SU-DHL-6 (cell line): Measurements from ENCODE around the gene CAMSAP3.

Source experiments
- H2AFZ ChIP-seq: fragments of 200-600 bp; sonication (generic); 2 replicates; pipeline ENCODE4 v1.6.1; 2014; ENCODE audit warnings: low read depth, mild to moderate bottlenecking, moderate library complexity, mixed read lengths, antibody characterized with exemption, low read length; ENCODE audit not compliant: severe bottlenecking
- H3F3A ChIP-seq: fragments of 200-600 bp; shearing (Covaris generic); 2 replicates; pipeline ENCODE4 v1.6.0; 2016; ENCODE audit warnings: antibody characterized with exemption, mild to moderate bottlenecking; ENCODE audit not compliant: insufficient read depth
- H3K27ac ChIP-seq: fragments of 200-600 bp; sonication (generic); 2 replicates; pipeline ENCODE4 v1.5.1; 2016; ENCODE audit warnings: low read depth, mild to moderate bottlenecking, low read length, moderate library complexity, mixed read lengths
- H3K27me3 ChIP-seq: fragments of 200-600 bp; sonication (generic), shearing (Covaris generic); 2 replicates; pipeline ENCODE4 v1.6.0; 2014; ENCODE audit warnings: mild to moderate bottlenecking, low read length
- H3K36me3 ChIP-seq: fragments of 200-600 bp; sonication (generic); 2 replicates; pipeline ENCODE4 v1.6.1; 2014; ENCODE audit warnings: mild to moderate bottlenecking, low read length, mixed read lengths
- H3K4me2 ChIP-seq: fragments of 300-600, 200-600 bp; shearing (Covaris generic), sonication (generic); 2 replicates; pipeline ENCODE4 v1.6.0; 2014; ENCODE audit warnings: low read length, low read depth, mild to moderate bottlenecking; ENCODE audit not compliant: poor library complexity, severe bottlenecking
- H3K4me3 ChIP-seq: fragments of 200-600 bp; sonication (generic); 2 replicates; pipeline ENCODE4 v1.5.1; 2014; ENCODE audit warnings: antibody characterized with exemption, low read length, mild to moderate bottlenecking, mixed read lengths; ENCODE audit not compliant: insufficient read depth, poor library complexity, severe bottlenecking
- H3K79me2 ChIP-seq: fragments of 200-600 bp; sonication (generic); 2 replicates; pipeline ENCODE4 v1.6.1; 2014; ENCODE audit warnings: mild to moderate bottlenecking, low read length, moderate library complexity; ENCODE audit not compliant: insufficient read depth
- H3K9ac ChIP-seq: fragments of 200-600 bp; sonication (generic); 2 replicates; pipeline ENCODE4 v1.7.0; 2014; ENCODE audit warnings: mild to moderate bottlenecking, low read length
- H3K9me2 ChIP-seq: fragments of 200-600 bp; sonication (generic); replicated peaks from 2 replicates; pipeline ENCODE4 v1.6.1; 2014; ENCODE audit warnings: low read length; ENCODE audit not compliant: insufficient read depth
- H3K9me3 ChIP-seq: fragments of 200-600 bp; sonication (generic); 2 replicates; pipeline ENCODE4 v1.6.1; 2014; ENCODE audit warnings: low read length, mixed read lengths; ENCODE audit not compliant: insufficient read depth
- H4K20me1 ChIP-seq: fragments of 200-600 bp; sonication (generic); 2 replicates; pipeline ENCODE4 v1.6.1; 2014; ENCODE audit warnings: low read depth, mild to moderate bottlenecking, antibody characterized with exemption, low read length, moderate library complexity, mixed read lengths
- CTCF ChIP-seq: fragments of 200-600 bp; sonication (generic); IDR thresholded peaks from one replicate; pipeline ENCODE4 v1.5.1; 2017; ENCODE audit warnings: antibody characterized with exemption, mild to moderate bottlenecking, low read length, moderate library complexity; ENCODE audit not compliant: insufficient read depth, poor library complexity, severe bottlenecking
- EZH2phosphoT487 ChIP-seq: fragments of 200-600 bp; sonication (generic), shearing (Covaris generic); conservative IDR thresholded peaks from 2 replicates; pipeline ENCODE4 v1.6.1; 2018; ENCODE audit warnings: mild to moderate bottlenecking, antibody characterized with exemption, low read length, moderate library complexity, mixed read lengths

The CAMSAP3 gene

GRCh38 chr19:7637374-7638256, 42.0 kb downstream of the CAMSAP3 start:
- Histone ChIP-seq H3K9me2 (no peaks in the 10 kb centered on the region), H3K36me3 (no peaks in the 10 kb centered on the region), H3K4me3 (peak overlapping the region; percentile 91), H3F3A (no peaks in the 10 kb centered on the region), H3K79me2 (0 out of 2 replicates have a peak, but pooled peaks cover 7% of the 10 kb centered on the region), H2AFZ (peak overlapping the region; percentile 71), H3K27ac (peak overlapping the region; percentile 37), H3K9ac (peak overlapping the region; percentile 89), H3K4me2 (peak overlapping the region; percentile 80), H3K9me3 (no peaks in the 10 kb centered on the region), H3K27me3 (no peaks in the 10 kb centered on the region), H4K20me1 (no peaks in the 10 kb centered on the region)
- TF ChIP-seq EZH2phosphoT487 (no peak), CTCF (no peak)

GRCh38 chr19:7638802-7639465, 43.3 kb downstream of the CAMSAP3 start:
- H3K36me3 ChIP-seq: no peaks in the 10 kb centered on the region
- 0 out of 2 replicates have a peak, but pooled peaks cover 7% of the 10 kb centered on the region for H3K79me2 ChIP-seq
- H3K9ac ChIP-seq: no peak overlapping the region
- H3K9me3 ChIP-seq: no peaks in the 10 kb centered on the region
- no peak overlapping the region for H2AFZ ChIP-seq
- H3K4me2 ChIP-seq: no peak overlapping the region
- no peak for TF ChIP-seq CTCF
- TF ChIP-seq EZH2phosphoT487: no peak
- no peaks in the 10 kb centered on the region for H3K9me2 ChIP-seq
- no peaks in the 10 kb centered on the region for H4K20me1 ChIP-seq
- H3K27me3 ChIP-seq: no peaks in the 10 kb centered on the region
- no peak overlapping the region for H3K4me3 ChIP-seq
- H3F3A ChIP-seq: no peaks in the 10 kb centered on the region
- no peak overlapping the region for H3K27ac ChIP-seq

- no peak overlapping the region for H3K27ac ChIP-seq
- 0 out of 2 replicates have a peak, but pooled peaks cover 7% of the 10 kb centered on the region for H3K79me2 ChIP-seq
- no peaks in the 10 kb centered on the region for H4K20me1 ChIP-seq
- H2AFZ ChIP-seq: no peak overlapping the region
- H3K9me2 ChIP-seq: no peaks in the 10 kb centered on the region
- no peaks in the 10 kb centered on the region for H3F3A ChIP-seq
- TF ChIP-seq CTCF: no peak
- no peak for TF ChIP-seq EZH2phosphoT487
- H3K27me3 ChIP-seq: no peaks in the 10 kb centered on the region
- no peaks in the 10 kb centered on the region for H3K36me3 ChIP-seq
- no peak overlapping the region for H3K9ac ChIP-seq
- no peaks in the 10 kb centered on the region for H3K9me3 ChIP-seq
- no peak overlapping the region for H3K4me3 ChIP-seq
- no peak overlapping the region for H3K4me2 ChIP-seq
Observed at GRCh38 chr19:7639863-7640348, 44.2 kb downstream of the CAMSAP3 start.
